Measurements from ENCODE around the gene MNAT1.
"Not testable (repeated sequence)": the region's sequence is repeated elsewhere in the genome, so short reads cannot be mapped to it uniquely, and the experiment has no call there.

MNAT1 gene

GRCh38 chr14:60807971-60808370 lies 73.4 kb downstream of the MNAT1 start:
- no peak for DNase-seq

DNA sequence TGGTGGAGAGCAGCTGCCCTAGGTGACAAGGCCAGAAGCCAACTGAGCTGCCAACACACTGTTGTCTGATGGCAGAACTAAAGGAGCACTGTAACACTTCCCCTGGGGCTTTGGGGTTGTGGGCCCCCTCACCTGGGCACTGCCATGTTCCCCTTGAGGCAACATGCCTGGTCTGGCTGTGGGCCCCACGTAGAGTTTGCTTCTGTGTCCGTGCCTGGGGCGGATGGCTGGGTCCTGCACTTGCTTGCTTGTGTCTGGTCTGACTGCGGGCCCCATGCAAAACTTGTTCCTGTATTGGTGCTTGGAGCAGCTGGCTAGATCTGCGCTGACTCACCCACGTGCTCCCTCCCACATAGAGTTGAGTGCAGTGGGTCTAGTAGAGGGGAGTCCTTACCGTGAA lies 78.4 kb downstream of the MNAT1 start:
- DNase-seq, result no peak

- DNase-seq, result no peak
Measured at GRCh38 chr14:60815371-60815770, 80.8 kb downstream of the MNAT1 start.

DNA sequence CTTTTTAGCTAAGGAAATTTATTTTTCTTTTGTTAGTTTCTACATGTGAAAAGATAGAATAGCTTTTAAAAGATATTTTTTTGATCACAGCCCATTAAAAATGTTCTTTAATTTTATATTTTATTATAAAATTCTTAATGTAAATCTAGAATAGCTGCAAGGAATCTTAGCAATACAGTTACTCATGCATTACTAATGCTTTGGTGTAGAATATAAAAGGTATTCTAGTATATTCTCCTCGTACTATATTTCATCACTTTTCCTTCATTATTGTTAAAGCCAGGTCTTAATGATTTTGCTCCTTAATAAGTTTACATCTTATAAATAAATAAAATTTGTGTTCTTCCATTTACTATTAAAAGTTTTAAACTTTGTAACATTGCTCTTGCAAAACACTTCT lies 82.6 kb downstream of the MNAT1 start:
- DNase-seq, result no peak

DNA sequence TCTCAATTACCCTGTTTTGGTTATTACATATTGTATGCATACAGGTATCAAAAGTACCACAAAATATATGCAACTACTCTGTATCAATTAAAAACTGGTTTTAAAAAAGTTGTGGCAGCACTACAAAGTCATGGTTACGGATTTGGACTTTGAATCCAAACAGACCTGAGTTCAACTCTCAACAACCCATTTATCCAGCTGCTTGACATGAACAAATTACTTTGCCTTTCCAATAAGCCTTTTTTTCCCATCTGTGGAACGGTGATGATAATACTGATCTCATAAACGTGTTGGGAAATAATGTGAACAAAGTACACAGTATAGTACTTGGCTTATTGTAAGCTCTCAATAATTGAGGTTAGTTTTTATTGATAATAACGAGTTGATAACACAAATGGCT lies 85.0 kb downstream of the MNAT1 start:
- DNase-seq, result no peak

GRCh38 chr14:60838601-60839000 lies 104.0 kb downstream of the MNAT1 start:
- DNase-seq, result no peak

DNA sequence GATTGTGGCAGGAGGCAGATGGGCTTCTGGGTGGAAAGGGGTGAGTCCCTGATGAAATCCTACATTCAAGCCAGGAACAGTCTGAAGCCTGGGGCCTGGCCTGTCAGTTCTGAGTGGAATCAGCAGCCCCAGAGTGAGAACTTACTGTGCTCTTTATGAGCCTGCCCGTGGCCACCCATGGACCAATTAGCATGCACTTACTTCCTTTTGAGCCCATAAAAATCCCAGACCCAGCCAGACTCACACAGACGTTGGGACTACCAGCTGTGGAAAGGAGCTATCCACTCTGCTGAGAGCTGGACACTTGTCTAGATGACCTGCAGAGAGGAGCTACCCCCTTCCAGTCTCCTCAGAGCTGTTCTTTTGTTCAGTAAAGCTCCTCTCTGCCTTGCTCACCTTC lies 104.5 kb downstream of the MNAT1 start:
- no peak for DNase-seq

DNA sequence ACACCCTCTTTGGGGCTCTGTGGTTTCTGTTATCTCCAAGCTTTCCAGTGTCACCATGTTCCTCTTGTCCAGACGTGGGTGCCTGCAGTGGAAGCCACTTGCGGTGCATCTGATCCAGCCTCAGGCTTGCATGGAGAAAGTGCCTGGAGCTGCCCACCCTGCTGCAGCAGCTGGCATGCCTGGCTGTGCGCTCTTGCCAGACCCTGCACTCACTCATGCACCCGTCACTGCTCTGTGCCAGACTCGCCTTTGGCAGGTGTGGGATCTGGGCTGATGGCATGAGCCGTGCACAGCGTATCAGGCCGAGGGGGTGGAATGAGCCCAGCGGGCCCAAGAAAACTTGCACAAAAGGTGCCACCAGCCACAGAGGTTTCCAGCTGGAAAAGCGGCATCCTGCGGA lies 105.1 kb downstream of the MNAT1 start:
- DNase-seq, result no peak

DNA sequence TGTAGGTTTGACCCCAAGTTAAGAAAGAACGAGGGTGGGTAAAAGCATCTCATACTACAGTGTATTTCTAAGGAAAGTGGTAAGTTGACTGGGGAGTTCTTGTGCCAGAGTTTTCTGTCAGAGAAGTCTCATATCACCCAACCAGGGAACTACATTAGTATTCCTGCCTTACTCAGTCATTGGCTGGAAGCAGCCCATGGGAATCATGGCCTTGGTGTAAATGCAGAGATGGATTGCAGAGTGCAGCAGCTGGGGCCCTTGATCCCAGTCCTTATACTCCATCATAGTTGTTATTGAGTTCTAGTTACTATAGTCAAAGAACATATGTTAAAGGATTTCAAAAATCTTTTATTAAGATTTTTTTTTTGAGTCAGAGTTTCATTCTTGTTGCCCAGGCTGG lies 105.8 kb downstream of the MNAT1 start:
- no peak for DNase-seq

DNA sequence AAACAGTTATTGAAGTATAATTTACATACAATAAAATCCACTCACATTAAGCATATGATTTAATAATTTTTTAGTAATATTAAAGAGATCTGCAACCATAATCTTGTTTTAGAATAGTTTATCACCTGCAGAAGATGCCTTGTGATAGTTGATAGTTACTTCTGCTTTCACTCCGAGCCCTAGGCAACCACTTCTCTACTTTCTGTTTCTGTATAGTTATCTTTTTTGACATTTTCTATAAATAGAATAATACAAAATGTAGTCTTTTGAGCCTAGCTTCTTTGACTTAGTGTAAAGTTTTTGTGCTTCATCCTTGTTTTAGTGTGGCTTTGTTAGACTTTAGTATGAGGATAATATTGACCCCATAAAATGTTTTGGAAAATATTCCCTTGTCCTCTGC lies 111.0 kb downstream of the MNAT1 start:
- DNase-seq, result peak; percentile 21

GRCh38 chr14:60848066-60848465 lies 113.5 kb downstream of the MNAT1 start:
- DNase-seq, result no peak

GRCh38 chr14:60851692-60852091 lies 117.1 kb downstream of the MNAT1 start:
- DNase-seq, result not testable (repeated sequence)

- no peak for DNase-seq
Measured at GRCh38 chr14:60856111-60856510, 121.5 kb downstream of the MNAT1 start.

- DNase-seq, result no peak
Measured at GRCh38 chr14:60859525-60859924, 125.0 kb downstream of the MNAT1 start.

DNA sequence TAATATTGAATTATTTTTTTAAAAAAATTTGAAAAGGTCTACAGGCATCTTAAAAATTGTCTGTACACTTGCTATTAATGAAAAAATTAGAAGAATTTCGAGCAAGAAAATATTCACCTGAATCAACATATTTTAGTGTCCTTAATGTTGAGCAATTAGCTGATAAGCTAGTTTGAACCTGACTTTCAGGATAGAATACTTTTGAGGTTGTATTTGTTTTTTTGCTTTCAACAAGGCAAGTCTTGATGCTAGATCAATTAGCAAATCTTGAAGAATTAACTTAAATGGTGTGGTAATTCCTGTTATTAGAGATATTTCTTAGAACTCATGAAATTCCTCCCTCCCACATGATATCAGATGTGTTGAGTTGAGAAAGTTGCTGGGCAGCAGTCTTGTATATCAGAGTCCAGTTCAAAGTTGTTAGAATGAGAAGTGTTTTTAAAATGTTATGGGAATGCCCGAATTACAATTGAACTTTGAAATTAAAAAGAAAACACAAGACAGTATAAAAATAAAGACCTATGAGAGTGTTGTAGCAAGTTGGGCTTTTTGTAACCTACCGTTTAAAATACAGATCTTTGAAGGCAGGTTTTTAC lies 127.1 kb downstream of the MNAT1 start:
- no peak for DNase-seq

- DNase-seq, result peak; percentile 37
Measured at GRCh38 chr14:60862283-60862682, 127.7 kb downstream of the MNAT1 start.

- DNase-seq, result no peak
Measured at GRCh38 chr14:60863249-60863648, 128.7 kb downstream of the MNAT1 start.

DNA sequence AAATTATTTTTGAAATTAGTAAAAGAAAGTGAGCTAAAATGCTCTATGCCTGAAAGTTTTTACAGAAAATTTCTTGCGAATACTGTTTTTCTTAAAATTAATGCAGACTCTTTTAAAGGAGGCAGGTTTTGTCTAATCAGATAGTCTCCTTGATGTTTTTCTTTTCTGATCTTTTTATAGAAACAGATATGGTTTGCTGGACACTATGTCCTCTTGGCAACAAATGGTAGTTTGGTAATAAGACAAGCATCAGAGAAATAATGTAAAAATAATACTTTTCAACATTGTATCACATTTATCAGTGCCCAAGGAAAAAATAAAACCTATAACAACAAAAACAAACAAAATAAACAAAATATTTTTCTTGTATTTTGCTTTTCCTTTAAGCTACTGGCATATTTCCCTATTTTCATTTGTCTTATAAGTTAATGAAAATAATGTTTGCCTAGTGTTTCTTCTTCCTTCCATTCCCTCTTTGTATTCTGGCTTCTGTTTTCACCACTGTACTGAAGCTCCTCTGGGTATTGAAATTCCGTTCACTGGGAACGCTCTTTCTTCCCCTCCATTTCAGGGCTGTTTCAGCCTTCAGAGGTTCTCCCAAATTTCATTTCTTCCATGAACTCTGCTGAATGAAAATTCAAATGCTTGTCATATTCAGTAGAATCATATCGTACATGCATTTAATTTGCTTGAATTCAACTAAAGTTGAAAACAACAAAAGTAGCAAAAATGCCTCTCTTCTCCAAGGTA lies 131.0 kb downstream of the MNAT1 start:
- DNase-seq, result no peak

GRCh38 chr14:60867503-60868172 lies 133.1 kb downstream of the MNAT1 start:
- peak; percentile 3 for DNase-seq

DNA sequence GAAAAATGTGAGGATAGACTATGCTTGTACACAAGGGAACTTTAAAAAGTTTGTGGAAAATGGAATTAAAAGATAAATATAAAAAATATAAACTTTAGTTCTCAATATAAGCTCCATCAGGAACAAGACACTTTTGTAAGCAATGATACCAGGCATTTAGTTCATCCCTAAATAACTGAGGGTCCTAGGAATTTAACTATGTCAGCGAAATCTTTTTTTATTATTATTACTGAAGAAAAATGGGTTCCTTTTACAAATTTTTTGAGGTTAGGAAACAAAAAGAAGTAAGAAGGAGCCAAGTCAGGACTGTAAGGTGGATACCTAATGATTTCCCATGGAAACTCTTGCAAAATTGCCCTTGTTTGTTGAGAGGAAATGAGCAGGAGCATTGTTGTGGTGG lies 143.6 kb downstream of the MNAT1 start:
- no peak for DNase-seq

- DNase-seq, result no peak
Measured at GRCh38 chr14:60878536-60878935, 144.0 kb downstream of the MNAT1 start.

DNA sequence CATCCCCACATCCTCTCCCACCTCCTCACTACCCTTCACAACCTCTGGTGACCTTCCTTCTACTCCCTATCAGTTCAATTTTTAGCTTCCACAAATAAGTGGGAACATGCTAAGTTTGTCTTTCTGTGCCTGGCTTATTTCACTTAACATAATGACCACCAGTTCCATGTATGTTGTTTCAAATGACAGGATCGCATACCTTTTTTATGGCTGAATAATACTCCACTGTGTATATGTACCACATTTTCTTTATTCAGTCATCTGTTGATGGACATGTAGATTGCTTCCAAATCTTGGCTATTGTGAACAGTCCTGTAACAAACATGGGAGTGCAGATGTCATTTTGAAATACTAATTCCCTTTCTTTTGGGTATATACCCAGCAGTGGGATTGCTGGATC lies 147.7 kb downstream of the MNAT1 start:
- DNase-seq, result no peak

DNA sequence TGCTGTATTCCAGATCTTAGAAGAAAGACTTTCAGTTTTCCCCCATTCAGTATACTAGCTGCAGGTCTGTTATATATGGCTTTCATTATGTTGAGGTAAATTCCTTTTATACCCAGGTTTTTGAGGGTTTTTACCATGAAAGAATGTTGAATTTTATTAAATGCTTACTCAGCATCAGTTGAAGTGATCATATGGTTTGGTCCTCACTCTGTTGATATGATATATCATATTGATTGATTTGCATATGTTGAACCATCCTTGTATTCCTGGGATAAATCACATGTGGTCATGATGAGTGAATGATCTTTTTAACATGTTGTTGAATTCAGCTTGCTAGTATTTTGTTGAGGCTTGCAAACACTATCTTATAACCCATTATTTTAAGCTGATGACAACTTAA lies 149.6 kb downstream of the MNAT1 start:
- no peak for DNase-seq

DNA sequence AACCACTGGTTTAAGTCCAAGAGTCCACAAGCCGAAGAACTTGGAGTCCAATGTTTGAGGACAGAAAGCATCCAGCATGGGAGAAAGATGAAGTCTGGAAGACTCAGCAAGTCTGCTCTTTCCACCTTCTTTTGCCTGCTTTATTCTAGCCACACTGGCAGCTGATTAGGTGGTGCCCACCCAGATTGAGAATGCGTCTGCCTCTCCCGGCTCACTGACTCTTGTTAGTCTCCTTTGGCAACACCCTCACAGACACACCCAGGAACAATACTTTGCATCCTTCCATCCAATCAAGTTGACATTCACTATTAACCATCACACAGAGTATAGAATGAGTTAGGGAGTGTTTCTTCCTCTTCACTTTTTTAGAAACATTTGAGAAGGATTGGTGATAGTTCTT lies 156.1 kb downstream of the MNAT1 start:
- not testable (repeated sequence) for DNase-seq

Data from suppressor macrophage treated with lipopolysaccharide for 4 hours (primary cell).